SK-N-SH treated with all-trans-retinoic acid at 6 μM for 48 hours (cell line): ENCODE data around the gene MARF1.
A peak's percentile ranks its signal among the peaks of the same experiment; 100 is the strongest.

Experiments
- ATAC-seq: fragments of 200-7000 bp; cut with Tn5 transposase; 3 replicates; pipeline ENCODE4 v1.9.1; 2020; ENCODE audit warnings: mild to moderate bottlenecking, moderate library complexity
- ARNTL ChIP-seq: fragments of 450-650 bp; formaldehyde crosslinking; IDR thresholded peaks from 2 replicates; pipeline ENCODE4 v1.5.0; 2020; ENCODE audit warnings: low read depth, mild to moderate bottlenecking, moderate library complexity, borderline replicate concordance
- BACH2 ChIP-seq: fragments of 250-450 bp; sonication (Bioruptor Pico); IDR thresholded peaks from 2 replicates; pipeline ENCODE4 v1.9.0; 2021; ENCODE audit warnings: mild to moderate bottlenecking, borderline replicate concordance
- CSDC2 ChIP-seq: fragments of 250-450 bp; sonication (Bioruptor Pico); IDR thresholded peaks from 2 replicates; pipeline ENCODE4 v1.5.0; 2020; ENCODE audit warnings: mild to moderate bottlenecking, moderate library complexity
- ESRRG ChIP-seq: fragments of 250-450 bp; sonication (Bioruptor Pico); IDR thresholded peaks from 2 replicates; pipeline ENCODE4 v1.6.1; 2021; ENCODE audit warnings: mild to moderate bottlenecking
- GLIS3 ChIP-seq: fragments of 250-450 bp; sonication (Bioruptor Pico); IDR thresholded peaks from 2 replicates; pipeline ENCODE4 v1.5.0; 2020; ENCODE audit warnings: mild to moderate bottlenecking, moderate library complexity
- ISL1 ChIP-seq: fragments of 250-450 bp; sonication (Bioruptor Pico); IDR thresholded peaks from 2 replicates; pipeline ENCODE4 v2.1.2; 2022; ENCODE audit warnings: mild to moderate bottlenecking, moderate library complexity
- OSR1 ChIP-seq: fragments of 250-450 bp; sonication (Bioruptor Pico); IDR thresholded peaks from 2 replicates; pipeline ENCODE4 v1.8.0; 2022; ENCODE audit warnings: moderate library complexity, mild to moderate bottlenecking, inconsistent platforms
- PPARA ChIP-seq: fragments of 250-450 bp; sonication (Bioruptor Pico); IDR thresholded peaks from 2 replicates; pipeline ENCODE4 v1.5.0; 2020; ENCODE audit warnings: mild to moderate bottlenecking, borderline replicate concordance
- RARB ChIP-seq: fragments of 250-450 bp; sonication (Bioruptor Pico); IDR thresholded peaks from 2 replicates; pipeline ENCODE4 v1.8.0; 2021; ENCODE audit warnings: mild to moderate bottlenecking, moderate library complexity
- TOX ChIP-seq: fragments of 250-450 bp; sonication (Bioruptor Pico); IDR thresholded peaks from 2 replicates; pipeline ENCODE4 v1.8.0; 2021; ENCODE audit warnings: mild to moderate bottlenecking, moderate library complexity, borderline replicate concordance
- ZC3H10 ChIP-seq: fragments of 250-450 bp; sonication (Bioruptor Pico); IDR thresholded peaks from 2 replicates; pipeline ENCODE4 v1.5.1; 2021; ENCODE audit warnings: mild to moderate bottlenecking, moderate library complexity
- ZFP3 ChIP-seq: fragments of 250-450 bp; sonication (Bioruptor Pico); IDR thresholded peaks from 2 replicates; pipeline ENCODE4 v1.5.0; 2020; ENCODE audit warnings: mild to moderate bottlenecking, moderate library complexity
- ZFP30 ChIP-seq: fragments of 450-650 bp; formaldehyde crosslinking; IDR thresholded peaks from 2 replicates; pipeline ENCODE4 v1.5.0; 2022; ENCODE audit warnings: mild to moderate bottlenecking, moderate library complexity
- ZNF565 ChIP-seq: fragments of 450-650 bp; formaldehyde crosslinking; conservative IDR thresholded peaks from 2 replicates; pipeline ENCODE4 v1.5.0; 2020; ENCODE audit warnings: low read depth, mild to moderate bottlenecking, moderate library complexity
- ZNF70 ChIP-seq: fragments of 450-650 bp; formaldehyde crosslinking; IDR thresholded peaks from 2 replicates; pipeline ENCODE4 v1.5.0; 2020; ENCODE audit warnings: mild to moderate bottlenecking, moderate library complexity
- TF ChIP-seq, protein P1 (sequence below): fragments of 250-450 bp; sonication (Bioruptor Pico); IDR thresholded peaks from 2 replicates; pipeline ENCODE4 v1.5.1; 2020; ENCODE audit warnings: low read depth, mild to moderate bottlenecking, moderate library complexity
- TF ChIP-seq, protein P2 (sequence below): fragments of 250-450 bp; sonication (Bioruptor Pico); IDR thresholded peaks from 2 replicates; pipeline ENCODE4 v1.5.0; 2020; ENCODE audit warnings: mild to moderate bottlenecking, moderate library complexity
- TF ChIP-seq, protein P3 (sequence below): fragments of 250-450 bp; sonication (Bioruptor Pico); IDR thresholded peaks from 2 replicates; pipeline ENCODE4 v1.8.0; 2020; ENCODE audit warnings: mild to moderate bottlenecking, moderate library complexity, borderline replicate concordance
- TF ChIP-seq, protein P4 (sequence below): fragments of 250-450 bp; sonication (Bioruptor Pico); IDR thresholded peaks from 2 replicates; pipeline ENCODE4 v1.8.0; 2021; ENCODE audit warnings: low read depth, mild to moderate bottlenecking, moderate library complexity, borderline replicate concordance

Gene MARF1

DNA sequence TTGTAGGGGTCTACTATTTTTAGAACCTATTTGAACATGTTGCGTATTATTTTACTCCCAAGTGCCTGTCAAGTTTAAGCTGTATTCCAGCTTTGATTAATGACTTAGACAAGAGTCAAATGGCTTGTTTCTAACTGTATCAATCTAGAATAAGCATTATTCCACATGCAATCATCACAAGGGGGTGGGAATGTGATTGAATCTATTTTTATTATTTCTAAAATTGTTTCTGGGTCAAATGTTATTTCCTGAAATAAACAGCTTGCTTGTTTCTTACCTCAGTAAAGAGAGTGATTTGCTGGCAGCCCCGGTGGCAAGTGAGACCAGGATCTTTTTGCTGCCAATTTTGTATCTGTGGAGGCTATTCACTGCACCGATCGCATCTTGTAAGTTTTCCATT is 21.5 kb downstream of the MARF1 start (continued):
- TF ChIP-seq ARNTL (CRISPR knock-in tag) (no peak), GLIS3 (CRISPR knock-in tag) (no peak), ZFP3 (CRISPR knock-in tag) (no peak), OSR1 (CRISPR knock-in tag) (no peak), TOX (CRISPR knock-in tag) (no peak)

DNA sequence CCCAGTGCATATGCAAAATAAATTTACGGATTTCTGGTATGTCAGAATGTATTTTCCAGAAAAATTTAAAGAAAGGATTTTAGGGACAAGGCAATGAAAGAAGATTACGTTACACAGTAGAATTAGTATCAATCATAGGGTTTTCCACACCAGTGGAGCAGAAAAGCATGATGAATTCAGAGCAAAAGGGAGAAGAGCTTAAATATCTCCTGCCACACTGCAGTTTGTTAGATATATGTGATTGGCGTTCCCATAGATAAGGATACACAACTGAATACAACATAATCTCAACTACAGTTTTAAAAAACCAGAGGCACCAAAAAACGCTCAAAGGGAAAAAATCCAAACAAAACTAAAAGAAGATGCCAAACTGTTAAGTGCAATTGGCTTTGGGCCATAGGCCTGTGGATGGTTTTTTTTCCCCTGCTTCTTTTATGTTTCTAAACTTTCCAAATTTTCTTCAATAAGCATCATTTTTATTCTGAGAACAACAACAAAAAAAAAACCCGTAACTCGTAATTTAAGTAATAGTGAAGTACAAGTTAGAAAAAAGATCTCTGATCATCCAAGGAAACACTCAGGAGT is 22.3 kb downstream of the MARF1 start:
- no peak for ATAC-seq
- TF ChIP-seq, protein P1, sequence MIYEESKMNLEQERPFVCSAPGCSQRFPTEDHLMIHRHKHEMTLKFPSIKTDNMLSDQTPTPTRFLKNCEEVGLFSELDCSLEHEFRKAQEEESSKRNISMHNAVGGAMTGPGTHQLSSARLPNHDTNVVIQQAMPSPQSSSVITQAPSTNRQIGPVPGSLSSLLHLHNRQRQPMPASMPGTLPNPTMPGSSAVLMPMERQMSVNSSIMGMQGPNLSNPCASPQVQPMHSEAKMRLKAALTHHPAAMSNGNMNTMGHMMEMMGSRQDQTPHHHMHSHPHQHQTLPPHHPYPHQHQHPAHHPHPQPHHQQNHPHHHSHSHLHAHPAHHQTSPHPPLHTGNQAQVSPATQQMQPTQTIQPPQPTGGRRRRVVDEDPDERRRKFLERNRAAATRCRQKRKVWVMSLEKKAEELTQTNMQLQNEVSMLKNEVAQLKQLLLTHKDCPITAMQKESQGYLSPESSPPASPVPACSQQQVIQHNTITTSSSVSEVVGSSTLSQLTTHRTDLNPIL (CRISPR knock-in tag), result no peak
- TF ChIP-seq ISL1 (CRISPR knock-in tag), result no peak
- TF ChIP-seq ZNF565 (CRISPR knock-in tag), result no peak
- no peak for TF ChIP-seq ZC3H10 (CRISPR knock-in tag)
- no peak for TF ChIP-seq TOX (CRISPR knock-in tag)
- TF ChIP-seq GLIS3 (CRISPR knock-in tag), result no peak
- TF ChIP-seq CSDC2 (CRISPR knock-in tag), result no peak
- no peak for TF ChIP-seq ZFP3 (CRISPR knock-in tag)
- TF ChIP-seq, protein P2, sequence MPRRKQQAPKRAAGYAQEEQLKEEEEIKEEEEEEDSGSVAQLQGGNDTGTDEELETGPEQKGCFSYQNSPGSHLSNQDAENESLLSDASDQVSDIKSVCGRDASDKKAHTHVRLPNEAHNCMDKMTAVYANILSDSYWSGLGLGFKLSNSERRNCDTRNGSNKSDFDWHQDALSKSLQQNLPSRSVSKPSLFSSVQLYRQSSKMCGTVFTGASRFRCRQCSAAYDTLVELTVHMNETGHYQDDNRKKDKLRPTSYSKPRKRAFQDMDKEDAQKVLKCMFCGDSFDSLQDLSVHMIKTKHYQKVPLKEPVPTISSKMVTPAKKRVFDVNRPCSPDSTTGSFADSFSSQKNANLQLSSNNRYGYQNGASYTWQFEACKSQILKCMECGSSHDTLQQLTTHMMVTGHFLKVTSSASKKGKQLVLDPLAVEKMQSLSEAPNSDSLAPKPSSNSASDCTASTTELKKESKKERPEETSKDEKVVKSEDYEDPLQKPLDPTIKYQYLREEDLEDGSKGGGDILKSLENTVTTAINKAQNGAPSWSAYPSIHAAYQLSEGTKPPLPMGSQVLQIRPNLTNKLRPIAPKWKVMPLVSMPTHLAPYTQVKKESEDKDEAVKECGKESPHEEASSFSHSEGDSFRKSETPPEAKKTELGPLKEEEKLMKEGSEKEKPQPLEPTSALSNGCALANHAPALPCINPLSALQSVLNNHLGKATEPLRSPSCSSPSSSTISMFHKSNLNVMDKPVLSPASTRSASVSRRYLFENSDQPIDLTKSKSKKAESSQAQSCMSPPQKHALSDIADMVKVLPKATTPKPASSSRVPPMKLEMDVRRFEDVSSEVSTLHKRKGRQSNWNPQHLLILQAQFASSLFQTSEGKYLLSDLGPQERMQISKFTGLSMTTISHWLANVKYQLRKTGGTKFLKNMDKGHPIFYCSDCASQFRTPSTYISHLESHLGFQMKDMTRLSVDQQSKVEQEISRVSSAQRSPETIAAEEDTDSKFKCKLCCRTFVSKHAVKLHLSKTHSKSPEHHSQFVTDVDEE, result no peak
- TF ChIP-seq BACH2 (CRISPR knock-in tag), result no peak
- TF ChIP-seq, protein P3, sequence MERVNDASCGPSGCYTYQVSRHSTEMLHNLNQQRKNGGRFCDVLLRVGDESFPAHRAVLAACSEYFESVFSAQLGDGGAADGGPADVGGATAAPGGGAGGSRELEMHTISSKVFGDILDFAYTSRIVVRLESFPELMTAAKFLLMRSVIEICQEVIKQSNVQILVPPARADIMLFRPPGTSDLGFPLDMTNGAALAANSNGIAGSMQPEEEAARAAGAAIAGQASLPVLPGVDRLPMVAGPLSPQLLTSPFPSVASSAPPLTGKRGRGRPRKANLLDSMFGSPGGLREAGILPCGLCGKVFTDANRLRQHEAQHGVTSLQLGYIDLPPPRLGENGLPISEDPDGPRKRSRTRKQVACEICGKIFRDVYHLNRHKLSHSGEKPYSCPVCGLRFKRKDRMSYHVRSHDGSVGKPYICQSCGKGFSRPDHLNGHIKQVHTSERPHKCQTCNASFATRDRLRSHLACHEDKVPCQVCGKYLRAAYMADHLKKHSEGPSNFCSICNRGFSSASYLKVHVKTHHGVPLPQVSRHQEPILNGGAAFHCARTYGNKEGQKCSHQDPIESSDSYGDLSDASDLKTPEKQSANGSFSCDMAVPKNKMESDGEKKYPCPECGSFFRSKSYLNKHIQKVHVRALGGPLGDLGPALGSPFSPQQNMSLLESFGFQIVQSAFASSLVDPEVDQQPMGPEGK, result no peak
- TF ChIP-seq RARB, result no peak
- no peak for TF ChIP-seq ZFP30 (CRISPR knock-in tag)
- no peak for TF ChIP-seq PPARA (CRISPR knock-in tag)

DNA sequence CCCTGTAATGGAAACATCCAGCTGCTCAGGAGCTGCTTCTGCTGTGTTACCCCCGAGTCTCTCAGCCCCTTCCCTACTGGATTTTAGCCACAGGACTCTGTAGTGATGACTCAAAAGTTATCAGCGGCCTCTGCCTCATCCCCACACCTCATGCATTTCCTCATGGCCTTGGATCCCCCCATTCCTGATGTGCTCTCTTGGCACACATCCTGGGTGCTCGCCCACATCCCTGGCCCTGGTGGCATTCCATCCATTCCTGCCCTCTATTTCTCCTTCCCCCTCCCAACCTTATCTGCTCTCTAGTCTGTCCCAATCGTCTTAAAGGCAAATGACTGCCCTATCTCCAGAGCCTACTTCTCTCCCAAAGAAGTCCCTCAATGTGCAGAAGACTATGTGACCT is 24.6 kb downstream of the MARF1 start:
- ATAC-seq, result peak; percentile 68; the same call in 2 of the 3 replicates

DNA sequence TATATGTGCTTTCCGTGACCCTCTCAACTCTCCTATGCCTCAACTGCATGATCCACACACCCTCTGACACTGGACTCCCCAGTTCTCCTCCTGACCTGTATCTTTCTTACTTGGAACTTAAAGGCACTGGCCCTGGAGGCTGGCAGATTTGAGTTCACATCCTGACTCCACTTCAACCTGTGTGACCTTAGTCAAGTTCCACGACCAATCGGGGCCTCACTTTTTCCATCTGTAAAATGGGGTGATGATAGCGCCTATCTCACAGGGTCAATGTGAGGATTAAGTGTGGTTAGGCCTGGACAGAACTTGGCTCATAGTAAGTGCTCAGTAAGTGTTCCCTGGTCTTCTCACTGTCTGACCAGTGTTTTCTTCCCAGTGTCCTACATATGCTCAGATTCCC is 25.1 kb downstream of the MARF1 start:
- ATAC-seq, result no peak; the same call in 1 of the 3 replicates
- TF ChIP-seq GLIS3 (CRISPR knock-in tag), result no peak
- TF ChIP-seq ZNF565 (CRISPR knock-in tag), result no peak
- TF ChIP-seq, protein P2, result no peak
- no peak for TF ChIP-seq TOX (CRISPR knock-in tag)
- TF ChIP-seq CSDC2 (CRISPR knock-in tag), result no peak
- TF ChIP-seq, protein P4, sequence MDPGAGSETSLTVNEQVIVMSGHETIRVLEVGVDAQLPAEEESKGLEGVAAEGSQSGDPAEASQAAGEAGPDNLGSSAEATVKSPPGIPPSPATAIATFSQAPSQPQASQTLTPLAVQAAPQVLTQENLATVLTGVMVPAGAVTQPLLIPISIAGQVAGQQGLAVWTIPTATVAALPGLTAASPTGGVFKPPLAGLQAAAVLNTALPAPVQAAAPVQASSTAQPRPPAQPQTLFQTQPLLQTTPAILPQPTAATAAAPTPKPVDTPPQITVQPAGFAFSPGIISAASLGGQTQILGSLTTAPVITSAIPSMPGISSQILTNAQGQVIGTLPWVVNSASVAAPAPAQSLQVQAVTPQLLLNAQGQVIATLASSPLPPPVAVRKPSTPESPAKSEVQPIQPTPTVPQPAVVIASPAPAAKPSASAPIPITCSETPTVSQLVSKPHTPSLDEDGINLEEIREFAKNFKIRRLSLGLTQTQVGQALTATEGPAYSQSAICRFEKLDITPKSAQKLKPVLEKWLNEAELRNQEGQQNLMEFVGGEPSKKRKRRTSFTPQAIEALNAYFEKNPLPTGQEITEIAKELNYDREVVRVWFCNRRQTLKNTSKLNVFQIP, result no peak
- no peak for TF ChIP-seq BACH2 (CRISPR knock-in tag)
- no peak for TF ChIP-seq ZNF70 (CRISPR knock-in tag)
- TF ChIP-seq ARNTL (CRISPR knock-in tag), result no peak
- TF ChIP-seq ESRRG (CRISPR knock-in tag), result no peak

More for the DNA sequence above, 24.6 kb downstream of the MARF1 start:
- no peak for TF ChIP-seq ARNTL (CRISPR knock-in tag)
